Fibroblast of villous mesenchyme (primary cell): Measurements from ENCODE around the gene NAPA. TPM values are rescaled to one million over a fixed set of nuclear protein-coding genes. Genes with fewer than 3 reads are reported as not detected.

ENCODE experiments used
- DNase-seq: peaks from one replicate; pipeline ENCODE4 v3.0.0-alpha.2; 2010; ENCODE audit warnings: low read depth
- H3K4me3 ChIP-seq: 2 replicates; pipeline ENCODE4 v1.5.1; 2011; ENCODE audit warnings: low read depth, mild to moderate bottlenecking, low read length
- CTCF ChIP-seq: IDR thresholded peaks from 2 replicates; pipeline ENCODE4 v1.5.1; 2012; ENCODE audit warnings: low read depth, mild to moderate bottlenecking, low read length; ENCODE audit not compliant: insufficient read depth
- total RNA-seq: library from RNA; depleted of rRNA; stranded (reverse); fragments of >200 nt; gene quantifications from 2 replicates; pipeline ENCODE4 v1.2.3, GENCODE V29; 2012

The NAPA gene
- total RNA-seq, 1 donor = 72.5 TPM

DNA sequence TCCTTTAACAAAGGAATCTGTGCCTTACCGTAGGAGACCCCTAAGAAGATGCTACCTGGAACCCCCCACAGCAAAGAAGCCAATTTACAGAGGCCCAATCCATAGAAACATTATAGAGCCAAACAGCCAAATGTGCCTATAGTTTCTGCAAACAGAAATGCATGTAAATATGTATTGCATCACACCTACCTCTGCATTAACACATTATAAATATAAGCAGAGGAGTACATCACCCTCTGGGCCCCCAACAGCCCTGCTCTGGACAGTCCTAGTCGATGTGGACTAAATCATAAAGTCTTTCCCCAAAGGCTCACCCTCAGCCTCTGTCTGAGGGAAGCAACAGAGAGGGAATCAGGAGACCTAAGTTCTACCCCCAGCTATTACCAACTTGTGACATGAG lies 32.3 kb upstream of the NAPA start:
- no peak for TF ChIP-seq CTCF
- no peak overlapping the region for H3K4me3 ChIP-seq
- DNase-seq = no peak

GRCh38 chr19:47545061-47545948 lies 30.4 kb upstream of the NAPA start:
- no peak for TF ChIP-seq CTCF
- H3K4me3 ChIP-seq = no peak overlapping the region
- no peak for DNase-seq

- no peak for TF ChIP-seq CTCF
- no peak for DNase-seq
- no peak overlapping the region for H3K4me3 ChIP-seq
These were observed 29.6 kb upstream of the NAPA start for GRCh38 chr19:47544476-47544875.

DNA sequence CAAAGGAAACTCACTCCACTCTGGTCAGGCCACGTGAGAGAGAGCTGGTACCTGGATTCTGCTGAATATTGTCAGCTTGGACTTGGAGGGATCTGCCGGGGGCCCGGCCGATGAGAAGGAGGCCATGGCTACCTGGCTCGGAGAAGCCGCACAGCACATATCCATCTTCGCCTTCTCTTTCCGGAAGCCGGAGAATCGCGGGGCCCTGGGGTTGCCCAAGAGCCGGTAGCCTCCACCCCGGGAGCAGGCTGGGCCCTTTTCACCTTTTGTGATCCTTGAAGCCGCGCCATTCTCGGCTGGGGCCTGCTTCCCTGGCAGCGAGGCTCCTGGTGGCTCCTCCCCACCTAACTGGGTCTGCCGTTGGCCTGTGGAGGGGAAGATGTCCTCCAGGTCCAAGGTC lies 29.2 kb upstream of the NAPA start:
- TF ChIP-seq CTCF = no peak
- no peak for DNase-seq
- H3K4me3 ChIP-seq = no peak overlapping the region

DNA sequence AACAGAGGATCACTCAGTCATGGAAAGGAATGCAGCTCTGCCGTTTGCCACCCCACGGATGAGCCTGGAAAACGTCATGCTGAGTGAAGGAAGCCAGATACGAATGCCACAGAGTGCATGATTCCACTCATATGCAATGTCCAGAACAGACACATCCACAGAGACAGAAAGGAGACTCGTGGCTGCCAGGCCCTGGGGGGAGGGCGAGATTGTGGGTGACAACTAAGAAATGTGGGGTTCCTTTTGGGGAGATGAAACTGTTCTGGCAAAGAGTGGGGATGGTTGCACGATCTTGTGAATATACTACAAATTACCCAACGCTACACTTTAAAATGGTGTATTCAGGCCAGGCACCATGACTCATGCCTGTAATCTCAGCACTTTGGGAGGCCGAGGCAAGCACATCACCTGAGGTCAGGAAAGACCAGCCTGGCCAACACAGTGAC lies 27.2 kb upstream of the NAPA start:
- no peak for TF ChIP-seq CTCF
- H3K4me3 ChIP-seq = no peak overlapping the region
- DNase-seq = peak; percentile 86

GRCh38 chr19:47541518-47541917 lies 26.7 kb upstream of the NAPA start:
- no peak overlapping the region for H3K4me3 ChIP-seq
- DNase-seq = peak; percentile 80
- no peak for TF ChIP-seq CTCF

GRCh38 chr19:47540748-47541147 lies 25.9 kb upstream of the NAPA start:
- peak; percentile 77 for DNase-seq
- H3K4me3 ChIP-seq = no peak overlapping the region
- peak; percentile 68 for TF ChIP-seq CTCF
